Measurements from ENCODE around the gene RAB36. TPM values are rescaled to one million over a fixed set of nuclear protein-coding genes. Genes with fewer than 3 reads are reported as not detected.
"Not testable (repeated sequence)": the region's sequence is repeated elsewhere in the genome, so short reads cannot be mapped to it uniquely, and the experiment has no call there.

Gene RAB36
- total RNA-seq, 4 donors from 2014 or later = 0.35 to 0.55 TPM; not detected in 2

- Histone ChIP-seq H3K27ac (no peak overlapping the region), H3K9me3 (no peaks in the 10 kb centered on the region), H3K4me1 (peaks cover 0 to 3% of the 10 kb centered on the region in 2 donors), H3K27me3 (no peaks in the 10 kb centered on the region), H3K36me3 (no peaks in the 10 kb centered on the region), H3K4me3 (no peak overlapping the region)
- no peak for DNase-seq
- no peak for ATAC-seq
- intact Hi-C loops (cut with DNase I; ENCODE audit: low total_unique reads) (no loop called here), in situ Hi-C loops (cut with MboI; ENCODE audit: low sequenced_read_pairs in 4 of 4) (loop anchor here in 2 of 4 donors (25.0 kb wide), 2 partner anchors 295 to 670 kb away; no protein-coding TSS in a partner anchor)
- no peak for TF ChIP-seq POLR2A (IDR thresholded peaks at IDR 0.05)
Measured at GRCh38 chr22:23132376-23133091, 12.7 kb upstream of the RAB36 start.

GRCh38 chr22:23133922-23134321 lies 11.4 kb upstream of the RAB36 start:
- in situ Hi-C loops (cut with MboI; ENCODE audit: low sequenced_read_pairs in 4 of 4) = loop anchor here in 2 of 4 donors (25.0 kb wide), 2 partner anchors 297 to 672 kb away; no protein-coding TSS in a partner anchor

GRCh38 chr22:23136991-23137390 lies 8.3 kb upstream of the RAB36 start:
- ATAC-seq; H3K27me3 ChIP-seq; H3K4me3 ChIP-seq; H3K9me3 ChIP-seq; intact Hi-C loops (cut with DNase I; ENCODE audit: low total_unique reads); H3K4me1 ChIP-seq; H3K27ac ChIP-seq; DNase-seq; H3K36me3 ChIP-seq: not testable (repeated sequence)
- in situ Hi-C loops (cut with MboI; ENCODE audit: low sequenced_read_pairs in 4 of 4) = loop anchor here in 2 of 4 donors (25.0 kb wide), 2 partner anchors 300 to 675 kb away; no protein-coding TSS in a partner anchor

More at GRCh38 chr22:23133922-23134321, 11.4 kb upstream of the RAB36 start:
- no peak for ATAC-seq
- DNase-seq = no peak
- intact Hi-C loops (cut with DNase I; ENCODE audit: low total_unique reads) = no loop called here
- Histone ChIP-seq H3K9me3 (no peaks in the 10 kb centered on the region), H3K27me3 (no peaks in the 10 kb centered on the region), H3K4me1 (no peaks in the 10 kb centered on the region), H3K27ac (no peak overlapping the region), H3K36me3 (no peaks in the 10 kb centered on the region), H3K4me3 (no peak overlapping the region)
- no peak for TF ChIP-seq POLR2A (IDR thresholded peaks at IDR 0.05)
- TF ChIP-seq CTCF (IDR thresholded peaks at IDR 0.05 in 4 of 5, conservative IDR thresholded peaks at IDR 0.05 in 1 of 5) = no peak

- H3K4me1 ChIP-seq = peaks cover 3 to 8% of the 10 kb centered on the region in 2 donors
- H3K27me3 ChIP-seq = peaks cover 0 to 3% (median 0%) of the 10 kb centered on the region in 3 donors
- intact Hi-C loops (cut with DNase I; ENCODE audit: low total_unique reads) (no loop called here), in situ Hi-C loops (cut with MboI; ENCODE audit: low sequenced_read_pairs in 4 of 4) (loop anchor here in 2 of 4 donors (25.0 kb wide), 2 partner anchors 300 to 675 kb away; no protein-coding TSS in a partner anchor)
- no peak overlapping the region for H3K27ac ChIP-seq
- H3K36me3 ChIP-seq = no peaks in the 10 kb centered on the region
- TF ChIP-seq POLR2A (IDR thresholded peaks at IDR 0.05) (no peak), CTCF (IDR thresholded peaks at IDR 0.05 in 4 of 5, conservative IDR thresholded peaks at IDR 0.05 in 1 of 5) (no peak)
- H3K4me3 ChIP-seq = no peak overlapping the region
- DNase-seq (no peak), ATAC-seq (no peak)
- H3K9me3 ChIP-seq = no peaks in the 10 kb centered on the region
Measured at GRCh38 chr22:23137468-23137867, 7.8 kb upstream of the RAB36 start.

GRCh38 chr22:23137905-23138561 lies 7.2 kb upstream of the RAB36 start:
- no peak for DNase-seq
- intact Hi-C loops (cut with DNase I; ENCODE audit: low total_unique reads) (no loop called here), in situ Hi-C loops (cut with MboI; ENCODE audit: low sequenced_read_pairs in 4 of 4) (loop anchor here in 2 of 4 donors (25.0 kb wide), 2 partner anchors 301 to 676 kb away; no protein-coding TSS in a partner anchor)
- no peaks in the 10 kb centered on the region for H3K9me3 ChIP-seq
- H3K4me1 ChIP-seq = peaks cover 3 to 8% of the 10 kb centered on the region in 2 donors
- H3K27me3 ChIP-seq = peaks cover 2 to 8% (median 3%) of the 10 kb centered on the region in 3 donors
- no peak overlapping the region for H3K4me3 ChIP-seq
- H3K27ac ChIP-seq = no peak overlapping the region
- TF ChIP-seq POLR2A (IDR thresholded peaks at IDR 0.05) = no peak
- TF ChIP-seq CTCF (IDR thresholded peaks at IDR 0.05 in 4 of 5, conservative IDR thresholded peaks at IDR 0.05 in 1 of 5) = no peak
- ATAC-seq = no peak
- H3K36me3 ChIP-seq = no peaks in the 10 kb centered on the region

Data from gastrocnemius medialis (tissue), 4 donors.